NCI-H2107 (cell line): ENCODE measurements around the gene NUP85.
A peak's percentile ranks its signal among the peaks of the same experiment; 100 is the strongest.
"Not testable (repeated sequence)": the region's sequence is repeated elsewhere in the genome, so short reads cannot be mapped to it uniquely, and the experiment has no call there.

Experiments
- DNase-seq: peaks from one replicate; lab custom pipeline; 2025; lab: John Stamatoyannopoulos, UW

Gene NUP85, protein sequence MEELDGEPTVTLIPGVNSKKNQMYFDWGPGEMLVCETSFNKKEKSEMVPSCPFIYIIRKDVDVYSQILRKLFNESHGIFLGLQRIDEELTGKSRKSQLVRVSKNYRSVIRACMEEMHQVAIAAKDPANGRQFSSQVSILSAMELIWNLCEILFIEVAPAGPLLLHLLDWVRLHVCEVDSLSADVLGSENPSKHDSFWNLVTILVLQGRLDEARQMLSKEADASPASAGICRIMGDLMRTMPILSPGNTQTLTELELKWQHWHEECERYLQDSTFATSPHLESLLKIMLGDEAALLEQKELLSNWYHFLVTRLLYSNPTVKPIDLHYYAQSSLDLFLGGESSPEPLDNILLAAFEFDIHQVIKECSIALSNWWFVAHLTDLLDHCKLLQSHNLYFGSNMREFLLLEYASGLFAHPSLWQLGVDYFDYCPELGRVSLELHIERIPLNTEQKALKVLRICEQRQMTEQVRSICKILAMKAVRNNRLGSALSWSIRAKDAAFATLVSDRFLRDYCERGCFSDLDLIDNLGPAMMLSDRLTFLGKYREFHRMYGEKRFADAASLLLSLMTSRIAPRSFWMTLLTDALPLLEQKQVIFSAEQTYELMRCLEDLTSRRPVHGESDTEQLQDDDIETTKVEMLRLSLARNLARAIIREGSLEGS

DNA sequence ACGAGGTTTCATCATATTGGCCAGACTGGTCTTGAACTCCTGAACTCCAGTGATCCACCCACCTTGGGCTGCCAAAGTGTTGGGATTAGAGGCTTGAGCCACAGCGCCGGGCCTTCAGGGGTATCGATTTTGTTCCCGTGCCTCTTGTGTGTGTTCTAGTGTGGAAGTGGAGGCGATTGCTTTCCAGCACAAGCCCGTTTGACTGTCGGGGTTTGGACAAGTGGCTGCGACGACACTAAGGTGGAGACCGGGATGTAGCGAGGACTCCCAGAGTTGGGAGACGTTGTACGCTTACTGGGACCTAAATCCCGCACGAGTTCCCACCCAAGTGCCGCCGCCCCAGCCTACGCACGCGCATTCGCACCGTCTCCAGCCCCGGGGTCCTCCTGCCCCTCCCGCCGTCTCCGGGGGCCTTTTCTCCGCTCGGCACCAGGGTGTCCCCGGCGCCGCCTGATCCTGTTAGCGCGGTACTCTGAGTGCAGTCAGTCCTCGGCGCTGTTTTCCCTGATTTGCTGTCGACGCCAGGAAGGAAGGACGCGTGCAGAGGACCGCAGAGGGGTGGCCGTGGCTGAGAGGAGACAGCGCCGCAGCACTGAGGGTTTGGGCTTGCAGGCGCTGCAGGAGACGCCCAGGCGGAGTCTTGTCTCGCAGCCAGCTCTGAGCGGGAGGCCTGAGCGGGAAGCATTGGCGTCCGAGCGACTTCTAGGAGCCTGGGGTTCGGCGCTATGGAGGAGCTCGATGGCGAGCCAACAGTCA, at the start of gene NUP85:
Gene NUP85 (plus strand): TSS at position 643 of the 756 bp plus-strand sequence. CDS start 83 bp downstream, at position 726.
- peak; percentile 91 for DNase-seq

DNA sequence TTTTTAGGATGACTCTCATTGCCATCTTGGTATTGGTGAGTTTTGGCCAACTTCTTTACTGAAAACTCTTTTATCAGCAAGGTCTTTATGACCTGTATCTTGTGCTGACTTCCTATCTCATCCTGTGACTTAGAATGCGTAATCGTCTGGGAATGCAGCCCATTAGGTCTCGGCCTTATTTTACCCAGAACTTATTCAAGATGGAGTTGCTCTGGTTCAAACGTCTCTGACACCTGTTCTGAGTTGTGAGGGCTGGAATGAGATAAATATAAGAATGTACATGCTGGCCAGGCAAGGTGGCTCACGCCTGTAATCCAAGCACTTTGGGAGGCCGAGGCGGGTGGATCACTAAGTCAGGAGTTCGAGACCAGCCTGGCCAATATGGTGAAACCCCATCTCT, 47.0 kb upstream of the NUP85 start:
- DNase-seq: not testable (repeated sequence)

DNA sequence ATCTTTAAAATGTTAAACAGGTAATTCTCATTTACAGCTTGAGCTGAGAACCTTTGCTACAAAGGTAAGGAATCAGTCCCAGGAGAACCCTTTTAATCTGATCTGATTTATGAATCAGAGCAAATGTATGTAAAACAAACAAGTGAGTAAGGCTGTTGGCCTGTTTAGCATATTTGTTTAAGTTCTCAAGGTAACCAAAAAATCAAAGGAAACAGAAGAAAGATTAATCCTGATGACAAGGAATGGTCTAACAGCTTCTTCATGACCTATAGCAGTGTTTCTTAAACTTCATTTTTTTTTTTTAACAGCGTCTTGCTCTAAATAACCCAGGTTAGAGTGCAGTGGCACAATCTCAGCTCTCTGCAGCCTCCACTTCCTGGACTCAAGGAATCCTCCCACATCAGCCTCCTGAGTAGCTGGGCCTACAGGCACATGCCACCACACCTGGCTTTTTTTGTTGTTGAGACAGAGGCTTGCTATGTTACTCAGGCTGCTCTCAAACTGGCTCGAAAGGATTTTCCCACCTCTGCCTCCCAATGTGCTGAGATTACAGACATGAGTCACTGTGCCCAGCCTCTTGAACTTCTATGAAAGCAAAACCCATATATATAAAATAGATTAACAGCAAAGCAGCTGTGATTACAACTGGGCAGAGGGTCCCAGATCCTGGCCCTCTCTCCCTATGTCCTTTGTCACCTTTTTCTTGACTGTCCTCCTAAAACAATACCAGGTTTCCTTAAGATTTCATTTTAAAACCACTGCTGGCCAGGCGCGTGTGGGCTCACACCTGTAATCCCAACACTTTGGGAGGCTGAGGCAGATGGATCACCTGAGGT, 46.1 kb upstream of the NUP85 start:
- DNase-seq: no peak

DNA sequence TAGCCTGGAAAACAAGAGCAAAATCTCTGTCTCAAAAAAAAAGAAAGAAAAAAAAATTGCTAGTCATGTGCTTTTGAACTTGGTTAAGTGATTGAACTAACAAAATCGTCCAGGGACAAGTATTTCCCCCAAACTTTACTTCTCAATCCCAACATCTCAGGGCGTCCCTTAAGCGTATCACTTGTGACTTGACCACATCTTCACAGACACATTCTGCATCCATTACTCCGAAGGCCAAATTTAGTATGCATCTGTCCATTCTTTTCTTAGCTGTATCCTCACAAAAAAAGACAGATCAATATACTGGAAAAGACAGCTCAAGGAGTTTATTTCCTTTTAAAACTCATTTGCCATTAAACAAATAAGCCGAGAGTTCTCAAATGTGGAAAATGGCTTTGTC, 45.3 kb upstream of the NUP85 start:
- DNase-seq: no peak

DNA sequence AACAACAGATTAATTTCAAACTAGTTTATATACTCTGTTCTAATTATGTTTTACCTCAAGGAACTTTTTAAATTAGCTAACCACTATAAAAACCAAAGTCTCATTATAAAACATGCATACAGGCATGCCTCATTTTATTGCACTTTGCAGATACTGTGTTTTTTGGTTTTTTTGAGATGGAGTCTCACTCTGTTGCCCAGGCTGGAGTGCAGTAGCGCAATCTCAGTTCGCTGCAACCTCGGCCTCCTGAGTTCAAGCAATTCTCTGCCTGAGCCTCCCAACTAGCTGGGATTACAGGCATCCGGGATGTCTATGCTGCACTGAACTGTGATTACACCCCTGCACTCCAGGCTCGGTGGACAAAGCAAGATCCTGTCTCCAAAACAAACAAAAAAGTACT, 42.4 kb upstream of the NUP85 start:
- no peak for DNase-seq

DNA sequence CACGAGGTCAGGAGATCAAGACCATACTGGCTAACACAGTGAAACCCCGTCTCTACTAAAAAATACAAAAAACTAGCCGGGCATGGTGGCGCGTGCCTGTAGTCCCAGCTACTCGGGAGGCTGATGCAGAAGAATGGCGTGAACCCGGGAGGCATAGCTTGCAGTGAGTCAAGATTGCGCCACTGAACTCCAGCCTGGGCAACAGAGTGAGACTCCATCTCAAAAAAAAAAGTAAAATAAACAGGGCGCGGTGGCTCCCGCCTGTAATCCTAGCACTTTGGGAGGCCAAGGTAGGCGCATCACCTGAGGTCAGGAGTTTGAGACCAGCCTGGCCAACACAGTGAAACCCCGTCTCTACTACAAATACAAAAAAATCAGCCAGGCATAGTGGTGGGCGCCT, 40.9 kb upstream of the NUP85 start:
- DNase-seq: not testable (repeated sequence)

DNA sequence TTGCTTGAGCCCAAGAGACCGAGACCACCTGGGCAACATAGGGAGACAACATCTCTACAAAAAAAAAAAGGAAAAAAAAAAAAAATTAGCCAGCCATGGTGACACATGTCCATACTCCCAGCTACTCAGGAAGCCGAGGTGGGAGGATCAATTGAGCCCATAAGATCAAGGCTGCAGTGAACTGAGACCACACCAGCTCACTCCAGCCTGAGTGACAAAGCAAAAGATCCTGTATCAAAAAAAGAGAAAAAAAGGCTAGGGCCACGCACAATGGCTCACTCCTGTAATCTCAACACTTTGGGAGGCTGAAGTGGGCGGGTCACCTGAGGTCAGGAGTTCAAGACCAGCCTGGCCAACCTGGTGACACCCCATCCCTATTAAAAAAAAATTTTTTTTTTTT, 36.5 kb upstream of the NUP85 start:
- no peak for DNase-seq

DNA sequence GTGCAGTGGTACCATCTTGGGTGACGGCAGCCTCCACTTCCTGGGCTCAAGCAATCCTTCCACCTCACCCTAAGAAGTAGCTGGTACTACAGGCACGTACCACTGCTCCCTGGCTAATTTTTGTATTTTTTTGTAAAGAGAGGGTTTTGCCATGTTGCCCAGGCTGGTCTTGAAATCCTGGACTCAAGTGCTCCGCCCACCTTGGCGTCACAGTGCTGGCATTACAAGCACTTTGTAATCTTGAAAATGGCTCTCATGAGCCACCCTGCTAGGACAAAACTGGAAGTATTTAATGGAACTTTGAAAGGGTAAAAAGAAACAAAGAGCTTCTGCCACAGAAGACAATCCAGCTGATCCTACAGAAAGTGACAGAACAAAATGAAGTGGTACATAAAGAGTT, 32.0 kb upstream of the NUP85 start:
- DNase-seq: no peak

DNA sequence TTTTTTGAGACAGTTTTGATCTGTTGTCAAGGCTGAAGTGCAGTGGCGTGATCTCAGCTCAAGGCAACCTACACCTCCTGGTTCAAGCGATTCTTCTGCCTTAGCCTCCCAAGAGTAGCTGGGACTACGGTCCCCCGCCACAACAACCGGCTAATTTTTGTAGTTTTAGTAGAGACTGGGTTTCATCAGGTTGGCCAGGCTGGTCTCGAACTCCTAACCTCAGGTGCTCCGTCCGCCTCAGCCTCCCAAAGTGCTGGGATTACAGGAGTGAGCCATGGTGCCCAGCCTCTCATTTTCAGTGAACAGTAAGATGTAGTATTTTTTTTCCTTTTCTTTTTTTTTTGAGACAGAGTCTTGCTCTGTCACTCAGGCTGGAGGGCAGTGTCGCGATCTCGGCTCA, 30.5 kb upstream of the NUP85 start:
- DNase-seq: no peak

DNA sequence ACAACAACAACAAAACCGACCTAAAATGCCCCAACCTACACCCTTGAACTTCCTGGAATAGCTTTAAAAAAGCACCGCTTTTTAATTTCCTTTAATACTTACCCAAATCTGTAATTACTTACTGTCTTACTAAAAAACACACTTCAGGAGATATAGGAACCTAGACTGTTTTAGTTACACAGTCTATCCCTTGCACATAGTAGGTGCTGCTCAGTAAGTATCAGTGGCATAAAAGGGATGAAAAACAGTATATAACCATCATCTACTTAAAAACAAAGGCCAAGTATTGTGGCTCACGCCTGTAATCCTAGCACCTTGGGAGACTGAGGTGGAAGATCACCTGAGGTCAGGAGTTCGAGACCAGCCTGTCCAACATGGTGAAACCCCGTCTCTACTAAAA, 28.9 kb upstream of the NUP85 start:
- DNase-seq: no peak

DNA sequence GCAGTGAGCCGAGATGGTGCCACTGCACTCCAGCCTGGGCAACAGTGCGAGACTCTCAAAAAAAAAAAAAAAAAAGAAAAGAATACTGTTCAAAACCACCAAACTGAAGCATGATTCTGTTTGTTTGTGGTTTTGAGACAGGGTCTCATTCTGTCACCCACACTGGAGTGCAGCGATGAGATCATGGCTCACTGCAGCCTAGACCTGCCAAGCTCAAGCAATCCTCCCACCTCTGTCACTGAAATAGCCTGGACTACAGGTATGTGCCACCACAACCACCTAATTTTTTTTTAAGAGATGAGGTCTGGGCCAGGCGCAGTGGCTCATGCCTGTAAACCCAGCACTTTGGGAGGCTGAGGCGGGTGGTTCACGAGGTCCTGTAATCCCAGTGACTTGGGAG, 27.0 kb upstream of the NUP85 start:
- DNase-seq: no peak

DNA sequence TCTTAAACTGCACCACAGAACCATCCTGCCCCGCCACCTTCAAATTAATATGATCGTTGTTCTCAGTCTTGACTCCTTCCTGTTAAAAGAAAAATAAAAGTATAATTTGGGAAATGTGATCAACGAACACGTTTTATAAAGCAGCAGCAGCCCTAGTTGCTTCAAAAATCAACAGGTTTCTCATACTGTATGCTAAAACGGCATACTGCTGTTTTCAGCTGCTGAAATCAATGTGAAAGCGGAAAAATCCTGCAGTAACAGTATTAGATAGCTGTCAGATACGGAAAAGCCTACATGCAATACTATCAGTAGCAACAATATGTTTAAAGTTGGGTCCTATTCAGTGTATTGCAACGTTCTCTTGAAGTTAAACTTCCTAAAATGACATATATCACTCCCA, 24.4 kb upstream of the NUP85 start:
- no peak for DNase-seq

DNA sequence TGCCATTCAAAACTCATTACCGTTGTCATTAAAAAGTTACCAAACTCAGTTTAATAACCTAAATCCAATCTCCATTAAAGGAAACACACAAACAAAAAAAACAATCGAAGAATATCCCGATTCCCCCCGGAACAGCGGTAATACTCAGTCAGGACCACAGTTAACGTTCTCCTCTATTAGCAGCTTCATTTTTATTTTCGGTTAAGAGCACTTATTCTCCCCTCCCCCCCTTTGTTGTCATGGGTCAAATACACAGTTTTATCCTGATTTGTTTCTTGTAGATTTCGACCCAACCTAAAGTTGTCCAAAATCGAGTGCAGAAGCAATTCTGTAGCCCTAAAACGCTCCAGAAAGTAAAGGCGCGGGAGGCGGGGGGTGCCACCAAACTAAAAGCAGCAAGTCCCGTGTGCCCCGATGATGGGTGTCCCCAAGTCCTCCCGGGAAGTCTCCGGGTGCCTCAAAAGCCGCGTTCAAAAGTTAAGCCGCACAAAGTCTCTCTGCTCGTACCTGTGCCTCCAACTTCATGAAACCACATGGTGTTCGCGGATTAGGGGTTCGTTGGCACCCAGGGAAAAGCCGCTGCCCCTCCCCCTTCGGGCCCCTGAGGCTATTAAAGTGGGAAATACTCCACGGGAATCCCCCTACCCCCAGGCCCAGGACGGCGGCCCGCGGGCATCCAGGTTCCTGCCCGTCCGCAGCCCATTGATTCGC, 23.7 kb upstream of the NUP85 start:
- no peak for DNase-seq

DNA sequence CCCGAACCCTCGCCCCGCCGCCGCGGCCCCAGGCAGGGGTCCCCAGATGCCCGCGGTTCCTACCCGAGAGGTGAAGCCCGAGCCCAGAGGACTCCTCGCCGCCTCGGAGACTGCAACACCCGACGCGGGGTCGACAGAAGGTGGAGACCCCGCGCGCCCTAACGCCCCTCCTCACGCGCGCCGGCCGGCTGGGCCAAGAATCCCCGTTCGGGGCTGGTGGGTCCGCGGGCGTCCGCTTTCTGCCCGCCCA, 23.2 kb upstream of the NUP85 start:
- no peak for DNase-seq

DNA sequence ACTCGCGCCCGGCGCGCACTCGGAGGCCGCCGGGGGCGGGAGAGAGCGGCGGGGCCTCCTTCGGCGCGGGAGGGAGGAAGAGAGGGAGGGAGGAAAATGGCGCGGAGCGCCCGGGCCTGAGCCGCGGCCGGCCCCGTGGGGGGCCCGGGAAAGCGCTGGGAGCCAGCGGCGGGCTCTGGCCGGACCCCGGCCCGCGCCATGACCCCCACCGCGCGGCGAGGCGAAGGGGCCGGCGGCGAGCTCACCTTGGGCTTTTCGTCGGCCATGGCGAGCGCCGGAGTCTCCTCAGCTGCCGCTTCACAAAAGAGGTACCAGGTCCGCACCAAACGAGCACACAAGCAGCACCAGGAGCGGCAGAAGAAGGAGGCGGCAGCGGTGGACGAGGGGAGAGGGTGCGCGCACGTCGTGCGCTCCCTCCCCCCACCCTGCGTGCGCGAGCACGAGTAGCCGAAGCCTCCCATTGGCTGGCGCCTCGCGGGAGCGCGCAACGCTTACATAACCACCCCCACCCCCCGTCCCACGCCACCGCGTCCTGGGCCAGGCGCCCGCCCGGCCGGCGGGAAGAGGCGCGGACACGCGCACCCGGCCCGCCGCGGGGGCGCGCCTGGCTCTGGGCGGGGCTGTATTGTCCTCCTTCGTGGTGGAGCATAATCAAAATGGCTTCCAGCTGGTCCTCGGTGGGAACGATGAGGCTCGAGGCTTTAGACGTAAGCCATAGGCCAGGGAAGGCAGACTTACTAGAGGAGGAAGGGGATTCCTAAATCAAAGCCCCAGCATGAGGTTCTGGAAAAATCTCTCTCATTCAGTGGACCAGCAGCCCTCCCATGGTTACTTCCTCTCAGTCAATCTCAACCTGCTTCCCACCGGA, 22.7 kb upstream of the NUP85 start, which contains the start of gene SUMO2:
Gene SUMO2 (minus strand): TSS at position 391 of the 868 bp plus-strand sequence. CDS start 125 bp downstream, at position 266.
- DNase-seq: peak; percentile 89

DNA sequence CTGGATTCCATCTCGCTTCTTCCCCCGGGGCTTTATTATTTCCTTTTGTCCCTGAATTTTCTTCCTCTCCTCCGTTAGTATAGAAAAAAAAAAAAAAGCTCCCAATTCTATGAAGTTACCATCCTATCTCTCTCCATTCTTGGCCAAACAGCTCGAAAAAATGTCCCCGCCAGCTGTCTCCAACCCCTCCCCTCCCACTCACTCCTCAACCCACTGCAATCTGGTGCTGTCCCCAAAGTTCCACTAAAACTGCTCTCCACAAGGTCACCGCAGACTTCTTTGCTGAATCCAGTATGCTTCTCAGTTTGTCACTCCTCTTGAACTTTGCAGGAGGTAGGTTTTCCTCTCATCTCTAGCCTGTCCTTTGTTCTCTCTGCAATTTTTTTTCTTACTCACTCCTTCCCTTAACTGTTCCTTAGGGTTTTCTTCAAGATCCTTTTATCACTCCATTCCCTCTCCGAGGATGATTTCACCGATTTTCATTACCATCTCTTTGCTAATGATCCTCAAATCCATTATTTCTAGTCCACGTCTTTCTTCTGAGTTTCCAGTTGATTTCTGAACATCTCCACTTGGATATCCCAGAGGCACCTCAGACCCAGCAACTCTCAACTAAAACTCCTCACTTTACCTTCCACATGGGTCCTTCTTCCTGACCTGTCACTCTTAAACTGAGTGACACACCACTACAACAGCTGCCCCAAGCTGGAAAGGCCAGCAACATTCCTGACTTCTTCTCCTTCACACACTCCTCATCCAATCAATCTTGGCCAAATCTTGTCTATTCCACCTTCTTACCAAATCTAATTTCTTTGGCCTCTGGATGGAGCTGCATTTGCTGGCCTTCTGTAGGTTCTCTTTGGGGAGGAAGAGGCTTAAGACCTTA, 21.2 kb upstream of the NUP85 start:
- no peak for DNase-seq

DNA sequence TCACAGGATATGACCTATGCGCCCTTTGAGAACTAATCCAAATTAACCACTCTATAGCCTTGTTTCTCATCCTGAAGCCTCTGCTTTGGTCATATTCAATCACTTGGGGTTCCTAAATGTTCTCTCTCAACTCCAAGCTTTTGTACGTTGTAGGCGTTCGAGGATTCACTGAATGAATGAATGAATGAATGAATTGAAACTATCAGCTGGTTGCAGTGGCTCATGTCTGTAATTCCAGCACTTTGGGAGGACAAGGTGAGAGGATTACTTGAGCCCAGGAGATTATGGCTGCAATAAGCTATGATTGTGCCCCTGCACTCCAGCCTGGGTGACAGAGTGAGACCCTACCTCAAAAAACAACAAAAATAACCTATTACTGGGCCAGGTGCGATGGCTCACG, 16.9 kb upstream of the NUP85 start:
- DNase-seq: no peak

DNA sequence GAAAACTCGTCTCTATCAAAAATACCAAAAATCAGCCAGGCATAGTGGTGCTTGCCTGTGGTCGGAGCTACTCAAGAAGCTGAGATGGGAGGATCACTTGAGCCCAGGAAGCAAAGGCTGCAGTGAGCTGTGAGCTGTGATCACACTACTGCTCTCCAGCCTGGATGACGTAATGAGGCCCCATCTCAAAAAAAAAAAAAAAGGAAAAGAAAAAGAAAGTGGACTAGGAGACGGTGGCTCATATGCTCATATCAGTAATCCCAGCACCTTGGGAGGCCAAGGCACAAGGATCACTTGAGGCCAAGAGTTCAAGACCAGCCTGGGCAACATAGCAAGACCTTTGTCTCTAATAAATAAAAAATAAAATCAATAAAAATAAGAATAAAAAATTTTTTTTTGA, 13.9 kb upstream of the NUP85 start:
- no peak for DNase-seq

DNA sequence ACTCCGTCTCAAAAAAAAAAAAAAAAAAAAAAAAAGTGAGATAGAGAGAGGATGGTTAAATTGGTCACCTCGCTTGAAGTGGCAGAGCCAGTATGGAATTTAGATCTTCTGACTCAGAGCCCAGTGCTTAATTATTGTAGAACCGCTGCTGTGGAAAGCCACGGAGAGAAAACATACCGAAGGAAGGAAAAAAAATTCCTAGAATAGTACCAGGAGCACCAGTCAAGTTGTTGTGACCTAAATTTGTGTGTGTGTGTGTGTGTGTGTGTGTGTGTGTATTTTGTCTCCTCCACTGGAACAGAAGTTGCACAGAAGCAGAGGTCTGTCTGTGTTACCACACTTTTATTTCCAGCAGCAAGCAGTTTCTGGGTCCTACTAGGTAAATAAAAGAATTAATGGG, 10.6 kb upstream of the NUP85 start:
- no peak for DNase-seq
